HCT116 (cell line): Measurements from ENCODE around the gene ATP8B4. TPM values are rescaled to one million over a fixed set of nuclear protein-coding genes. Genes with fewer than 3 reads are reported as not detected.

Experiments used
- ATAC-seq: fragments of 200-7000 bp; cut with Tn5 transposase; 2 replicates; pipeline ENCODE4 v1.9.1; 2020; ENCODE audit warnings: mild to moderate bottlenecking, moderate library complexity
- BruUV-seq: library from RNA; stranded (reverse); fragments of 400-500 nt; replicated peaks from 2 replicates; lab custom pipeline; 2021; lab: Mats Ljungman, UMichigan
- CTCF ChIA-PET: fragments of 300-600 bp; sonication (Branson Sonifier 250); formaldehyde crosslinking; loops from one replicate; lab custom pipeline; 2021; ENCODE audit warnings: antibody characterized with exemption; lab: Charles Lee
- POLR2A ChIA-PET: fragments of 300-600, 350-600 bp; sonication (Branson Sonifier 250); formaldehyde crosslinking; loops from one replicate; lab custom pipeline; 2021; ENCODE audit warnings: antibody characterized with exemption; lab: Charles Lee
- RAD21 ChIA-PET, 2 experiments: fragments of 300-600 bp; sonication (Branson Sonifier 250); formaldehyde crosslinking; loops; one replicate each; lab custom pipeline; 2023; ENCODE audit warnings: low total read pairs in 2 of 2; ENCODE audit not compliant: uncharacterized antibody in 2 of 2, unreplicated experiment in 2 of 2, low non-redundant PET in 1 of 2; lab: Charles Lee
- DNase-seq: peaks from one replicate; pipeline ENCODE4 v3.0.0-alpha.2; 2010; ENCODE audit warnings: low read depth, low spot score
- H2AFZ ChIP-seq: fragments of 200-600 bp; shearing (Covaris generic), sonication (generic); 2 replicates; pipeline ENCODE4 v1.6.1; 2017; ENCODE audit warnings: low read depth, mixed run types, mixed read lengths, antibody characterized with exemption, low read length; ENCODE audit not compliant: poor library complexity, severe bottlenecking
- H3K27ac ChIP-seq: 2 replicates; pipeline ENCODE4 v1.5.1; 2012; ENCODE audit warnings: low read depth, low read length
- H3K27me3 ChIP-seq: fragments of 200-600 bp; sonication (generic); 2 replicates; pipeline ENCODE4 v1.6.1; 2016; ENCODE audit warnings: mixed run types, low read length, mixed read lengths; ENCODE audit not compliant: insufficient read depth
- H3K36me3 ChIP-seq, 2 experiments: fragments of 200-500 bp in 1 of 2; fragments of 200-600 bp in 1 of 2; sonication (Bioruptor generic) in 1 of 2; sonication (generic) in 1 of 2; 2 replicates each; pipeline versions ENCODE4 v1.5.1 to v1.6.1; 2014 to 2016; ENCODE audit warnings: low read length in 2 of 2, inconsistent platforms in 1 of 2, mixed read lengths in 1 of 2, mixed run types in 1 of 2; ENCODE audit not compliant: insufficient read depth in 2 of 2, control insufficient read depth in 1 of 2
- H3K4me1 ChIP-seq, 2 experiments: fragments of 200-600 bp in 1 of 2; sonication (generic) in 1 of 2; 2 replicates each; pipeline versions ENCODE4 v1.5.1 to v1.6.1; 2012 to 2017; ENCODE audit warnings: low read length in 2 of 2, inconsistent platforms in 1 of 2, mild to moderate bottlenecking in 1 of 2, mixed read lengths in 1 of 2, mixed run types in 1 of 2, moderate library complexity in 1 of 2; ENCODE audit not compliant: insufficient read depth in 2 of 2, control insufficient read depth in 1 of 2
- H3K4me2 ChIP-seq: fragments of 200-600 bp; sonication (generic); 2 replicates; pipeline ENCODE4 v1.6.1; 2017; ENCODE audit warnings: mixed run types, low read length, mixed read lengths
- H3K4me3 ChIP-seq, 2 experiments: fragments of 200-600 bp in 1 of 2; sonication (generic) in 1 of 2; replicated peaks in 1 of 2; 2 replicates each; pipeline ENCODE4 v1.5.1; 2011 to 2016; ENCODE audit warnings: low read length in 2 of 2, control low read depth in 1 of 2, low read depth in 1 of 2, mild to moderate bottlenecking in 1 of 2, mixed read lengths in 1 of 2, mixed run types in 1 of 2
- H3K79me2 ChIP-seq: fragments of 200-600 bp; sonication (generic); 2 replicates; pipeline ENCODE4 v1.6.1; 2017; ENCODE audit warnings: mild to moderate bottlenecking, mixed run types, low read length, moderate library complexity, mixed read lengths; ENCODE audit not compliant: insufficient read depth
- H3K9ac ChIP-seq: fragments of 200-600 bp; sonication (generic); 2 replicates; pipeline ENCODE4 v1.6.1; 2016; ENCODE audit warnings: low read length, mixed read lengths
- H3K9me2 ChIP-seq: fragments of 200-600 bp; sonication (generic), shearing (Covaris generic); 2 replicates; pipeline ENCODE4 v1.6.1; 2017; ENCODE audit warnings: mixed run types, mild to moderate bottlenecking, moderate library complexity; ENCODE audit not compliant: insufficient read depth
- H3K9me3 ChIP-seq, 2 experiments: fragments of 200-500 bp in 1 of 2; fragments of 200-600 bp in 1 of 2; sonication (Bioruptor generic) in 1 of 2; sonication (generic) in 1 of 2; 2 replicates each; pipeline ENCODE4 v1.6.1; 2014 to 2017; ENCODE audit warnings: low read length in 2 of 2, mixed read lengths in 2 of 2, inconsistent platforms in 1 of 2, low read depth in 1 of 2, mild to moderate bottlenecking in 1 of 2, mixed run types in 1 of 2, moderate library complexity in 1 of 2; ENCODE audit not compliant: control insufficient read depth in 1 of 2, insufficient read depth in 1 of 2
- H4K20me1 ChIP-seq: fragments of 200-600 bp; sonication (generic), shearing (Covaris generic); 2 replicates; pipeline ENCODE4 v1.6.1; 2017; ENCODE audit warnings: mixed run types, mild to moderate bottlenecking, moderate library complexity; ENCODE audit not compliant: insufficient read depth
- CBX3 ChIP-seq: IDR thresholded peaks from 2 replicates; pipeline ENCODE4 v1.6.1; 2012; ENCODE audit warnings: low read depth
- CEBPB ChIP-seq: IDR thresholded peaks from 2 replicates; pipeline ENCODE4 v1.6.1; 2012; ENCODE audit warnings: low read depth
- EGR1 ChIP-seq: IDR thresholded peaks from 2 replicates; pipeline ENCODE4 v1.6.1; 2012; ENCODE audit warnings: low read depth
- ELF1 ChIP-seq: IDR thresholded peaks from 2 replicates; pipeline ENCODE4 v1.6.1; 2012; ENCODE audit warnings: low read depth, borderline replicate concordance
- EZH2phosphoT487 ChIP-seq: fragments of 200-600 bp; IDR thresholded peaks from 2 replicates; pipeline ENCODE4 v1.6.1; 2018; ENCODE audit warnings: antibody characterized with exemption, borderline replicate concordance
- FOSL1 ChIP-seq: IDR thresholded peaks from 2 replicates; pipeline ENCODE4 v1.6.1; 2012; ENCODE audit warnings: low read depth
- JUND ChIP-seq: IDR thresholded peaks from 2 replicates; pipeline ENCODE4 v1.6.1; 2012
- POLR2A ChIP-seq: IDR thresholded peaks from 2 replicates; pipeline ENCODE4 v1.7.0; 2011; ENCODE audit warnings: borderline replicate concordance; ENCODE audit not compliant: insufficient read depth, insufficient read length; ENCODE audit errors: extremely low read depth
- POLR2AphosphoS5 ChIP-seq: IDR thresholded peaks from 2 replicates; pipeline ENCODE4 v1.6.1; 2011; ENCODE audit warnings: mild to moderate bottlenecking, low read depth, low read length, moderate library complexity
- RAD21 ChIP-seq: IDR thresholded peaks from 2 replicates; pipeline ENCODE4 v1.6.1; 2012; ENCODE audit warnings: low read depth, mild to moderate bottlenecking
- SP1 ChIP-seq: IDR thresholded peaks from 2 replicates; pipeline ENCODE4 v1.6.1; 2012; ENCODE audit warnings: low read depth
- SRF ChIP-seq: IDR thresholded peaks from 2 replicates; pipeline ENCODE4 v1.6.1; 2012; ENCODE audit warnings: low read depth
- TCF7L2 ChIP-seq: IDR thresholded peaks from 2 replicates; pipeline ENCODE4 v1.7.0; 2011; ENCODE audit warnings: borderline replicate concordance, inconsistent platforms; ENCODE audit not compliant: insufficient read depth, insufficient read length; ENCODE audit errors: extremely low read depth
- YY1 ChIP-seq: IDR thresholded peaks from 2 replicates; pipeline ENCODE4 v1.6.1; 2011; ENCODE audit warnings: low read length, low read depth, moderate library complexity, mild to moderate bottlenecking; ENCODE audit not compliant: insufficient replicate concordance; ENCODE audit errors: extremely low read depth
- ZBTB33 ChIP-seq: IDR thresholded peaks from 2 replicates; pipeline ENCODE4 v1.6.1; 2011; ENCODE audit warnings: mild to moderate bottlenecking, low read length, moderate library complexity; ENCODE audit not compliant: insufficient replicate concordance; ENCODE audit errors: extremely low read depth
- ZNF274 ChIP-seq: fragments of 200-500 bp; sonication (Bioruptor generic); IDR thresholded peaks from 2 replicates; pipeline ENCODE4 v1.6.1; 2014; ENCODE audit warnings: mild to moderate bottlenecking, low read depth, low read length, inconsistent platforms
- intact Hi-C: fragments of 100-400 bp; cut with micrococcal nuclease; formaldehyde crosslinking; loops from 2 replicates; pipeline ENCODE4 v1.10.0; 2022
- total RNA-seq: library from RNA; stranded (reverse); gene quantifications from one replicate; pipeline ENCODE4 v1.2.1, GENCODE V29; 2021; ENCODE audit not compliant: unreplicated experiment
- TF ChIP-seq, protein P1 (sequence below): IDR thresholded peaks from 2 replicates; pipeline ENCODE4 v1.6.1; 2012
- TF ChIP-seq, protein P2 (sequence below): IDR thresholded peaks from 2 replicates; pipeline ENCODE4 v1.6.1; 2012; ENCODE audit warnings: low read depth
- TF ChIP-seq, protein P3 (sequence below), 3 experiments: fragments of 200-600 bp in 1 of 3; sonication (generic) in 1 of 3; IDR thresholded peaks in 2 of 3; conservative IDR thresholded peaks in 1 of 3; 2 replicates each; pipeline ENCODE4 v1.5.1; 2012 to 2017; ENCODE audit warnings: low read depth in 2 of 3, low read length in 2 of 3, antibody characterized with exemption in 1 of 3, borderline replicate concordance in 1 of 3, control low read depth in 1 of 3, mild to moderate bottlenecking in 1 of 3, mixed read lengths in 1 of 3, mixed run types in 1 of 3, moderate library complexity in 1 of 3; ENCODE audit not compliant: insufficient read depth in 1 of 3

ATP8B4 gene
- total RNA-seq, 1 experiment from 2014 or later, result 0.25 TPM

- ATAC-seq (no peak), DNase-seq (no peak)
- Histone ChIP-seq H3K9me2 (no peaks in the 10 kb centered on the region), H3K36me3 (no peaks in the 10 kb centered on the region), H3K4me1 (no peaks in the 10 kb centered on the region), H2AFZ (no peak overlapping the region), H3K4me3 (no peak overlapping the region), H3K9me3 (no peaks in the 10 kb centered on the region), H4K20me1 (no peaks in the 10 kb centered on the region), H3K4me2 (no peak overlapping the region), H3K27ac (no peak overlapping the region), H3K27me3 (no peaks in the 10 kb centered on the region), H3K79me2 (no peaks in the 10 kb centered on the region), H3K9ac (no peak overlapping the region)
- BruUV-seq, result no TSS peak
- CTCF ChIA-PET, result no interaction called here
- TF ChIP-seq ELF1, result no peak
- no peak for TF ChIP-seq CBX3
- TF ChIP-seq POLR2AphosphoS5, result no peak
- TF ChIP-seq JUND, result no peak
- no peak for TF ChIP-seq FOSL1
- TF ChIP-seq, protein P1, sequence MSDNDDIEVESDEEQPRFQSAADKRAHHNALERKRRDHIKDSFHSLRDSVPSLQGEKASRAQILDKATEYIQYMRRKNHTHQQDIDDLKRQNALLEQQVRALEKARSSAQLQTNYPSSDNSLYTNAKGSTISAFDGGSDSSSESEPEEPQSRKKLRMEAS, result no peak
- TF ChIP-seq, protein P2, sequence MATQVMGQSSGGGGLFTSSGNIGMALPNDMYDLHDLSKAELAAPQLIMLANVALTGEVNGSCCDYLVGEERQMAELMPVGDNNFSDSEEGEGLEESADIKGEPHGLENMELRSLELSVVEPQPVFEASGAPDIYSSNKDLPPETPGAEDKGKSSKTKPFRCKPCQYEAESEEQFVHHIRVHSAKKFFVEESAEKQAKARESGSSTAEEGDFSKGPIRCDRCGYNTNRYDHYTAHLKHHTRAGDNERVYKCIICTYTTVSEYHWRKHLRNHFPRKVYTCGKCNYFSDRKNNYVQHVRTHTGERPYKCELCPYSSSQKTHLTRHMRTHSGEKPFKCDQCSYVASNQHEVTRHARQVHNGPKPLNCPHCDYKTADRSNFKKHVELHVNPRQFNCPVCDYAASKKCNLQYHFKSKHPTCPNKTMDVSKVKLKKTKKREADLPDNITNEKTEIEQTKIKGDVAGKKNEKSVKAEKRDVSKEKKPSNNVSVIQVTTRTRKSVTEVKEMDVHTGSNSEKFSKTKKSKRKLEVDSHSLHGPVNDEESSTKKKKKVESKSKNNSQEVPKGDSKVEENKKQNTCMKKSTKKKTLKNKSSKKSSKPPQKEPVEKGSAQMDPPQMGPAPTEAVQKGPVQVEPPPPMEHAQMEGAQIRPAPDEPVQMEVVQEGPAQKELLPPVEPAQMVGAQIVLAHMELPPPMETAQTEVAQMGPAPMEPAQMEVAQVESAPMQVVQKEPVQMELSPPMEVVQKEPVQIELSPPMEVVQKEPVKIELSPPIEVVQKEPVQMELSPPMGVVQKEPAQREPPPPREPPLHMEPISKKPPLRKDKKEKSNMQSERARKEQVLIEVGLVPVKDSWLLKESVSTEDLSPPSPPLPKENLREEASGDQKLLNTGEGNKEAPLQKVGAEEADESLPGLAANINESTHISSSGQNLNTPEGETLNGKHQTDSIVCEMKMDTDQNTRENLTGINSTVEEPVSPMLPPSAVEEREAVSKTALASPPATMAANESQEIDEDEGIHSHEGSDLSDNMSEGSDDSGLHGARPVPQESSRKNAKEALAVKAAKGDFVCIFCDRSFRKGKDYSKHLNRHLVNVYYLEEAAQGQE, result no peak
- no peak for TF ChIP-seq YY1
- no peak for TF ChIP-seq RAD21
- TF ChIP-seq EGR1, result no peak
- TF ChIP-seq CEBPB, result no peak
- no peak for TF ChIP-seq TCF7L2
- no peak for TF ChIP-seq EZH2phosphoT487
- TF ChIP-seq SP1, result no peak
- TF ChIP-seq SRF, result no peak
- no peak for TF ChIP-seq ZBTB33
- TF ChIP-seq ZNF274, result no peak
- no peak for TF ChIP-seq POLR2A
- TF ChIP-seq, protein P3, sequence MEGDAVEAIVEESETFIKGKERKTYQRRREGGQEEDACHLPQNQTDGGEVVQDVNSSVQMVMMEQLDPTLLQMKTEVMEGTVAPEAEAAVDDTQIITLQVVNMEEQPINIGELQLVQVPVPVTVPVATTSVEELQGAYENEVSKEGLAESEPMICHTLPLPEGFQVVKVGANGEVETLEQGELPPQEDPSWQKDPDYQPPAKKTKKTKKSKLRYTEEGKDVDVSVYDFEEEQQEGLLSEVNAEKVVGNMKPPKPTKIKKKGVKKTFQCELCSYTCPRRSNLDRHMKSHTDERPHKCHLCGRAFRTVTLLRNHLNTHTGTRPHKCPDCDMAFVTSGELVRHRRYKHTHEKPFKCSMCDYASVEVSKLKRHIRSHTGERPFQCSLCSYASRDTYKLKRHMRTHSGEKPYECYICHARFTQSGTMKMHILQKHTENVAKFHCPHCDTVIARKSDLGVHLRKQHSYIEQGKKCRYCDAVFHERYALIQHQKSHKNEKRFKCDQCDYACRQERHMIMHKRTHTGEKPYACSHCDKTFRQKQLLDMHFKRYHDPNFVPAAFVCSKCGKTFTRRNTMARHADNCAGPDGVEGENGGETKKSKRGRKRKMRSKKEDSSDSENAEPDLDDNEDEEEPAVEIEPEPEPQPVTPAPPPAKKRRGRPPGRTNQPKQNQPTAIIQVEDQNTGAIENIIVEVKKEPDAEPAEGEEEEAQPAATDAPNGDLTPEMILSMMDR (IDR thresholded peaks at IDR 0.05 in 2 of 3, conservative IDR thresholded peaks at IDR 0.05 in 1 of 3; ENCODE audit: borderline replicate concordance in 1 of 3, insufficient read depth in 1 of 3, low read depth in 2 of 3, low read length in 2 of 3), result no peak
- RAD21 ChIA-PET, result no interaction called here
- POLR2A ChIA-PET, result no interaction called here
- intact Hi-C loops, result no loop called here
Measured at GRCh38 chr15:49979705-49980382, 139.2 kb downstream of the ATP8B4 start.
